Measurements from ENCODE around the gene RBFOX1.

The RBFOX1 gene

GRCh38 chr16:7390974-7391373, 58.3 kb downstream of the RBFOX1 start:
- H3K79me2 ChIP-seq (ENCODE audit: insufficient read depth, low read length), result no peaks in the 10 kb centered on the region
- H3K9me3 ChIP-seq (ENCODE audit: insufficient read depth, low read depth, low read length), result no peaks in the 10 kb centered on the region
- no peak overlapping the region for H3K4me3 ChIP-seq (ENCODE audit: low read length, poor library complexity, severe bottlenecking)
- H3K9ac ChIP-seq (ENCODE audit: low read depth, low read length, poor library complexity, severe bottlenecking), result no peak overlapping the region
- no peak for TF ChIP-seq EZH2phosphoT487 (IDR thresholded peaks at IDR 0.05; ENCODE audit: borderline replicate concordance)
- TF ChIP-seq CTCF (conservative IDR thresholded peaks at IDR 0.05; ENCODE audit: low read length), result no peak
- no peaks in the 10 kb centered on the region for H4K20me1 ChIP-seq (ENCODE audit: insufficient read depth, low read length, poor library complexity, severe bottlenecking)
- H3F3A ChIP-seq (ENCODE audit: low read depth), result no peaks in the 10 kb centered on the region
- H3K36me3 ChIP-seq (ENCODE audit: insufficient read depth, low read length), result no peaks in the 10 kb centered on the region
- no peak overlapping the region for H3K4me2 ChIP-seq (ENCODE audit: low read depth, low read length, poor library complexity, severe bottlenecking)
- no peaks in the 10 kb centered on the region for H3K4me1 ChIP-seq (ENCODE audit: insufficient read depth, low read length, poor library complexity, severe bottlenecking)
- no peak overlapping the region for H2AFZ ChIP-seq (ENCODE audit: low read length)
- H3K27me3 ChIP-seq (ENCODE audit: insufficient read depth, low read length, poor library complexity, severe bottlenecking), result no peaks in the 10 kb centered on the region
- no peaks in the 10 kb centered on the region for H3K9me2 ChIP-seq (replicated peaks; ENCODE audit: low read depth, low read length)

- no peaks in the 10 kb centered on the region for H3F3A ChIP-seq (ENCODE audit: low read depth)
- no peak overlapping the region for H2AFZ ChIP-seq (ENCODE audit: low read length)
- no peaks in the 10 kb centered on the region for H3K27me3 ChIP-seq (ENCODE audit: insufficient read depth, low read length, poor library complexity, severe bottlenecking)
- H3K9me3 ChIP-seq (ENCODE audit: insufficient read depth, low read depth, low read length), result no peaks in the 10 kb centered on the region
- no peaks in the 10 kb centered on the region for H3K36me3 ChIP-seq (ENCODE audit: insufficient read depth, low read length)
- no peaks in the 10 kb centered on the region for H3K4me1 ChIP-seq (ENCODE audit: insufficient read depth, low read length, poor library complexity, severe bottlenecking)
- no peak overlapping the region for H3K4me3 ChIP-seq (ENCODE audit: low read length, poor library complexity, severe bottlenecking)
- no peak overlapping the region for H3K9ac ChIP-seq (ENCODE audit: low read depth, low read length, poor library complexity, severe bottlenecking)
- TF ChIP-seq CTCF (conservative IDR thresholded peaks at IDR 0.05; ENCODE audit: low read length) (no peak), EZH2phosphoT487 (IDR thresholded peaks at IDR 0.05; ENCODE audit: borderline replicate concordance) (no peak)
- H4K20me1 ChIP-seq (ENCODE audit: insufficient read depth, low read length, poor library complexity, severe bottlenecking), result no peaks in the 10 kb centered on the region
- H3K79me2 ChIP-seq (ENCODE audit: insufficient read depth, low read length), result no peaks in the 10 kb centered on the region
- no peak overlapping the region for H3K4me2 ChIP-seq (ENCODE audit: low read depth, low read length, poor library complexity, severe bottlenecking)
- no peaks in the 10 kb centered on the region for H3K9me2 ChIP-seq (replicated peaks; ENCODE audit: low read depth, low read length)
Observed at GRCh38 chr16:7391694-7392093, 59.0 kb downstream of the RBFOX1 start.

DNA sequence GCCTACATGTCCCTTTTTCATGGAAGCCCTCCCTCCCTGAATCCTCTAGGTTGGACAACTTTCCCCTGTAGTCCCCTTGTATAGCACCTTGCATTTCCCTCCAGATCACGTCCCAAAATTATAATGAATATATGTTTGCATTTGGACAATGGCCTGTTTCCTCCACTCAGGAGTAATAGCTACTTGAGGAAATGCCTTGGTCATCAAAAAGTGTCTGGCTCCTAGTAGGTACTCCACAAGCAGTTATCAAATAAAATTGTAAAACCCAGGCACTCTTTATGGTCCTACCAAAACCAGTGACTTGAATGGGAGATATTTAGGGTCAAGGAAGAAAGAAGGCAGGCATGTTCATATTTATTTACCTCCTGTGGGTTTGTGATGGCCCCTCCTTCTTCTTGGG, 59.6 kb downstream of the RBFOX1 start:
- Histone ChIP-seq H4K20me1 (ENCODE audit: insufficient read depth, low read length, poor library complexity, severe bottlenecking) (no peaks in the 10 kb centered on the region), H3K79me2 (ENCODE audit: insufficient read depth, low read length) (no peaks in the 10 kb centered on the region), H3K27me3 (ENCODE audit: insufficient read depth, low read length, poor library complexity, severe bottlenecking) (no peaks in the 10 kb centered on the region), H3K36me3 (ENCODE audit: insufficient read depth, low read length) (no peaks in the 10 kb centered on the region), H3K9ac (ENCODE audit: low read depth, low read length, poor library complexity, severe bottlenecking) (no peak overlapping the region), H3K4me1 (ENCODE audit: insufficient read depth, low read length, poor library complexity, severe bottlenecking) (no peaks in the 10 kb centered on the region), H3F3A (ENCODE audit: low read depth) (no peaks in the 10 kb centered on the region), H3K4me3 (ENCODE audit: low read length, poor library complexity, severe bottlenecking) (no peak overlapping the region), H2AFZ (ENCODE audit: low read length) (no peak overlapping the region), H3K9me3 (ENCODE audit: insufficient read depth, low read depth, low read length) (no peaks in the 10 kb centered on the region), H3K9me2 (replicated peaks; ENCODE audit: low read depth, low read length) (no peaks in the 10 kb centered on the region), H3K4me2 (ENCODE audit: low read depth, low read length, poor library complexity, severe bottlenecking) (no peak overlapping the region)
- TF ChIP-seq EZH2phosphoT487 (IDR thresholded peaks at IDR 0.05; ENCODE audit: borderline replicate concordance), result no peak
- TF ChIP-seq CTCF (conservative IDR thresholded peaks at IDR 0.05; ENCODE audit: low read length), result no peak
